ENCODE data around the gene SOX2. TPM values are rescaled to one million over a fixed set of nuclear protein-coding genes. Genes with fewer than 3 reads are reported as not detected.

Gene SOX2
- total RNA-seq, result not detected in 2 replicates

DNA sequence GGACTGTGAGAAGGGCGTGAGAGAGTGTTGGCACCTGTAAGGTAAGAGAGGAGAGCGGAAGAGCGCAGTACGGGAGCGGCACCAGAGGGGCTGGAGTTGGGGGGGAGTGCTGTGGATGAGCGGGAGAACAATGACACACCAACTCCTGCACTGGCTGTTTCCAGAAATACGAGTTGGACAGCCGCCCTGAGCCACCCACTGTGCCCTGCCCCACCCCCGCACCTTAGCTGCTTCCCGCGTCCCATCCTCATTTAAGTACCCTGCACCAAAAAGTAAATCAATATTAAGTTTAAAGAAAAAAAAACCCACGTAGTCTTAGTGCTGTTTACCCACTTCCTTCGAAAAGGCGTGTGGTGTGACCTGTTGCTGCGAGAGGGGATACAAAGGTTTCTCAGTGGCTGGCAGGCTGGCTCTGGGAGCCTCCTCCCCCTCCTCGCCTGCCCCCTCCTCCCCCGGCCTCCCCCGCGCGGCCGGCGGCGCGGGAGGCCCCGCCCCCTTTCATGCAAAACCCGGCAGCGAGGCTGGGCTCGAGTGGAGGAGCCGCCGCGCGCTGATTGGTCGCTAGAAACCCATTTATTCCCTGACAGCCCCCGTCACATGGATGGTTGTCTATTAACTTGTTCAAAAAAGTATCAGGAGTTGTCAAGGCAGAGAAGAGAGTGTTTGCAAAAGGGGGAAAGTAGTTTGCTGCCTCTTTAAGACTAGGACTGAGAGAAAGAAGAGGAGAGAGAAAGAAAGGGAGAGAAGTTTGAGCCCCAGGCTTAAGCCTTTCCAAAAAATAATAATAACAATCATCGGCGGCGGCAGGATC is at the start of gene SOX2:
TSS of gene SOX2 (plus strand) at position 601 of the 811 bp plus-strand sequence. CDS start 436 bp downstream, outside the sequence.

Data from pericardium fibroblast (primary cell).